MV-4-11 (cell line): ENCODE results near the gene PCDH8.
"Not testable (repeated sequence)": the region's sequence is repeated elsewhere in the genome, so short reads cannot be mapped to it uniquely, and the experiment has no call there.

Source experiments
- DNase-seq: peaks from one replicate; lab custom pipeline; 2025; lab: John Stamatoyannopoulos, UW

The PCDH8 gene

GRCh38 chr13:52850396-52851136 lies 2.1 kb upstream of the PCDH8 start:
- DNase-seq = peak; percentile 57

DNA sequence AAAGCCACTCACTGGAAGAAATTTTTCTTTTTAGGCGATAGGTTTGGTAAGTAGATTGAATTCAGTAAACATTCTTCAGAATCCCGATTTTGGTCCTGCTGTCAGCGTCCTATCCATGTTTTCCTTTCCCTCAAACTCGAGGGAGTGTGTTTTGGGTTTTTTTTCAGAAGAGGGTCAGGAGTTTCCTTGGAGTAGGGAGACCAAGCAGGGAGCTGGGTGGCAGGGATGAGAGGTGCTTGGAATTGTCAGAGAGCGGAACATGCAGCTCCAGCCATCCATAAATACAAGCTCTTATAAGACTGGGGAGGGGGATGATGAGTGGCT lies 1.6 kb upstream of the PCDH8 start:
- DNase-seq = no peak

DNA sequence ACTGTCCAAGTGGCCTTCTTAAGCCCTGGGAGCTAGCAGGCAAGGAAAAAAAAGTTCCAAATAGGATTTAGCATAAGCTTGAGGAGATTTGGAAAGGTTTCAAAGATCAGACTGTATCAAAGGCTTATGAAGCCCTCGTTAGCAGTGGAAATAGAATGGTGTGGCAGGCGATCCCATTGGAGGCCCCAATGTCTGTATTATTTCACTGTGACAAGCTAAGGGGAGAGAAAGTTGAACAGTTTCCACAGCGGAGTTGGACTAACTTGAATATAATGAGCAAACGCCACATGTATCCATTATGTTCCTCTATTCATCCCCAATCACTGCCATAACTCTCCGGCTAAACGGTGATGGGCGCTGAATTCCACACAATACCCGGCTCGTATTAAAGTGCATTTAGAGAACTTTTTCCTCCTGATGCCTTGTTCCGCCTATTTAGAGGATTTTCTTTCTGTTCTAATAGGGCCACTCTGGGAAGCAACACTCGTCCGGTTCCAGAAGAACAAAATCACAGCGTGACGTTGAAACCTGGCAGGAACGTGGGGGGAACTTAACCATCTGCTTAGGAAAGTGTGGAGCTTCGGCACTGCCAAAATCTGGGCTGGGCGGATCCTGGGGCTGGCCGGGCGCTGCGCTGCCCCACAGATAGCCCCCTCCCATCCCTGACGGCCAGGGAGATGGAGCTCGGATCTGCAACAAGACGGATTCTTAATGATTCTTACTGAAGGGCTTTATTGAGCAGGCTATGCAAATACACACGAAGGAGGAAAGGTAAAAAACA lies 1.0 kb upstream of the PCDH8 start:
- no peak for DNase-seq

DNA sequence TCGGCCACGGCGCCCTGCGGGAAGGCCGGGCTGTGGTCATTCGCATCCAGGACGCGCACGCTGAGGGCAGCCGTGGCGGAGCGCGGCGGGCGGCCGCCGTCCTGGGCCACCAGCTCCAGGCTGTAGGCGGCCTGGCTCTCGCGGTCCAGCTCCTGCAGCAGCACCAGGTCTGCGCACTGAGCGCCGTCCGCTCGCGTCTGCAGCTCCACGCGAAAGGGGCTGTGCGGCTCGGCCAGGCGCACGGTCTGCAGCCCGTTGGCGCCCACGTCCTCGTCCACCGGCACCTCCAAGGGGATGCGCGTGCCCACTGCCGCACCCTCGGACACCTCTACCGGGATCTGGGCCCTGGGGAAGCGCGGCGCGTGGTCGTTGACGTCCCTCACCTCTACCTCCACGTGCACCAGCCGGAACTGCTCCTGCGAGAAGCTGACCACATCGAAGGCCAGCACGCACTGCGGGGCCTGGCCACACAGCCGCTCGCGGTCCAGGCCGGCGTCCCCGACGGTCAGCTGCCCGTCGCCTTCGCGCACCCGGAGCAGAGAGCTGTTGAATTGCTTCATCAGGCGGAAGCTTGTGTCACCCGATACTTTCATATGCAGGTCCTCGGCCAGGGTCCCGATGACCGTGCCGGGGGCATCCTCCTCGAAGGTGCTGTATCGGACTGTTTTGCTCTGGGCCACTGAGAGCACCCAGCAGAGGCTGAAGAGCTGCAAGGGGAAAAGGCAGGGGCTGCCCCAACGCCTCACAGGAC lies 583 bp downstream of the PCDH8 start:
- DNase-seq = no peak

GRCh38 chr13:52847322-52847681 lies 1.1 kb downstream of the PCDH8 start:
- DNase-seq = no peak

DNA sequence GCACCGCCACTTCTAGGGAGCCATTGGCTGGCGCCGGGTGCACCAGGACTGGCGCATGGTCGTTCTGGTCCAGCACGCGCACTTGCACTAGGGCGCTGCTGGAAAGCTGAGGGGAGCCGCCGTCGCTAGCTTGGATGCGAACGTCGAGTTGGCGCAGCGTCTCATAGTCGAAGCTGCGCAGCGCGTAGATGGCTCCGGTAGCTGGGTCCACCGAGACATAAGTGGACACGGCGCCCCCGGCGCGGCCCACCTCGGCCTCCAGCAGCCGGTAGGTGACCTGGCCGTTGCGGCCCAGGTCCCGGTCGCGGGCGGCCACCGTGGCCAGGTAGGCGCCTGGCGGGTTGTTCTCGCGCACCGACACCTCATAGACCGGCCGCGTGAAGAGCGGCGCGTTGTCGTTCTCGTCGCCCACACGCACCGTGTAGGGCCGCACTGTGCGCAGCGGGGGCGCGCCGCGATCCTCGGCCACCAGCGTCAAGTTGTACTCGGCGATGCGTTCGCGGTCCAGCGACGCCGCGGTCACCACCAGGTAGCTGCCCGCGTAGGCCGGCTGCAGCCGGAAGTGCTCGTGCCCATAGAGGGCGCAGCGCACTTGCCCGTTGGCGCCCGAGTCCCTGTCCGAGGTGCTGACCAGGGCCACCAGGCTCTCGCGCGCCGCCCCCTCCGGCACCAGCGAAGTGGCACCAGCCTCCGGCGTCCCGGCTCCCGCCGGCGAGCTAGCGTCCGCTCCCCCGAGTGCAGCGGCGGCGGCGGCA lies 1.7 kb downstream of the PCDH8 start:
- no peak for DNase-seq

DNA sequence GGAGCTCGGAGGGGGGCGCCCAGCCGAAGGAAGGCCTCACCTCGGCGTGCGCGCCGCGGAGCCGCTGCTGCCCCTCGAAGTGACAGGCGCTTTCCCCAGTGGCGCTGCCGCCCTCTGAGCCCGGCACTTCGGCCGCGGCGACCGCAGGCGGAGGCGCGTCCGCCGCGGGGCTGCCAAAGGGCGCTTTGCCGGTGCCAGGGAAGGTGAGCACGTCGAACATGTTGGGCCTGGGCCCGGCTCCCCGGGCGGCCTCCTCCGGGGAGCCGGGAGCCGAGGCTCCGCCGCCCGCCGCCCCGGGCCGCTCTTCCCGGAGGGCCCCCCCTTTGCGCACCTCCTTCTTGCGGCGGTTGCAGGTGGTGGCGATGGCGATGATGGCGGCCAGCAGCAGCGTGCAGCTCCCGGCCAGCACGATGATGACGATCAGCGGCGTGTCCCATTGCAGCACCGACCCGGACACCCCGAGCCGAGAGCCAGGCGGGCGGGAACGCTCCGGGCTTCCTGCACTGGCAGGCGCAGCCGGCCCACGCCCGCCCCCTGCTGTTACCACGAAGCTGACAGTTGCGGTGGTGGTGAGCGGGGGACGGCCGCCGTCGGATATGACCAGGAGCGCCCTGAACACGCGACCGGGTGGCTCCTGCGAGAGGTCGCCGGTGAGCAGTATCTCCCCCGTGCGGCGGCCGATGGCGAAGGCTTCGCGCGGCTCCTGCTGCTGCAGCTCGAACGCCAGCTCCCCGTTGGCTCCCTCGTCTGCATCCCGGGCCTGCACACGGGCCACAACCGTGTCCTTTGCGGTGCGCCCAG lies 2.5 kb downstream of the PCDH8 start:
- no peak for DNase-seq

DNA sequence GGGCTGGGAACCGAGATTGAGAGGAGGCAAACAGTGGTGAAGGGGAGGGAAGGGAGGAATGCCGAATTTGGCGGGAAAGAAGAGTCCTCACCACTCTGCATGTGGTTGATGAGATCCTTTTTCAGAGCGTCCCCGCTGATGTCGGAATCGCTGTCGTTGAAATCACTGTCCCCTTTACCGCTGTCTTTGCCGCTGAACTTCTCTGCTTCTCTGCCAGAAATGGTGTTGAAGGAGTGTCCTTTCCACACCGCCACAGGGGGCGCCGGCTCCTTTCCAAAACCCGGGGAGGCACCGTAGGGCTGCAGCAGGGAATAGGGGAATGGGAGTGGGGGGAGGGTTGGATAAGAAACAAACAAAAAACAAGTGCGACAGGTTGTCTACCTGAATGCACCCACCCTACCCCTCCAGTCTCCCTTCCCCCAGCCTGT lies 3.1 kb downstream of the PCDH8 start:
- DNase-seq = no peak

DNA sequence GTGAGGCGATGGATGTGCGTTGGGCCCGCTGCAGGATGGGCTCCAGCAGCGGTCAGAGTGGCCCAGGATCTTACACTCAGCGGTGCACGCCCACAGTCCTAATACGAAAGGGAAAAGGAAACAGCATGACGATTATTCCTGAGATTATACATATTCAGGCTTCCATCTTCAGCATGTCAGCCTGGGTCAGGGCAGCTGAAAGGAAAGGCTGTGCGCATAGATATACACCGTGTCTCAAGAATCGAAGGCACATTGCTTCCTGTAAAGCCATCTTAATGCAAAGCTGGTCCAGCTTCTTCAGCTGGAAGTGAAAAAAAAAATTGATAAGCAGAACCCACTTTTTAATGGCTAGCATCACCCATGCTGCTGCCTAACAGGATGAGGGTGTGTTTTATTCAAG lies 3.6 kb downstream of the PCDH8 start:
- DNase-seq = no peak

- DNase-seq = no peak
Observed at GRCh38 chr13:52842441-52842840, 6.0 kb downstream of the PCDH8 start.

DNA sequence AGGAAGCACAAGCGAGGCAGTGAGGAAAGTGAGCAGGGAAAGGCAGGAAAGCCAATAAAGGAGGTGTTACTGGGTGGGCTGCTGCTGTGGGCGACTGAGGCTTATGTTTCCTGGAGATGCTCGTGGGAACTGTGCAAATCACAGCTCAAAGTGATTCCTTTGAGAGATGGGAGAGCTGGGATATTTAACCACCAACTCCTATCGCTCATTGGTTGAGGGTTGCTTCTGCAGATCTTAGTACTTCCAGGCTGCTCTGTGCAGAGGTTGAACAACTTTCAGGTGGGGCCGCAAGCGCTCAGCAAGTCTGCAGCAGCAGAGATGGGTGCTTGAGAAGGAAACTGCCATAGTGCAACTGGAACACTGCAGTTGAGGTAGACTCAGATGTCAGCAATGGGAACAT lies 8.4 kb downstream of the PCDH8 start:
- DNase-seq = no peak

DNA sequence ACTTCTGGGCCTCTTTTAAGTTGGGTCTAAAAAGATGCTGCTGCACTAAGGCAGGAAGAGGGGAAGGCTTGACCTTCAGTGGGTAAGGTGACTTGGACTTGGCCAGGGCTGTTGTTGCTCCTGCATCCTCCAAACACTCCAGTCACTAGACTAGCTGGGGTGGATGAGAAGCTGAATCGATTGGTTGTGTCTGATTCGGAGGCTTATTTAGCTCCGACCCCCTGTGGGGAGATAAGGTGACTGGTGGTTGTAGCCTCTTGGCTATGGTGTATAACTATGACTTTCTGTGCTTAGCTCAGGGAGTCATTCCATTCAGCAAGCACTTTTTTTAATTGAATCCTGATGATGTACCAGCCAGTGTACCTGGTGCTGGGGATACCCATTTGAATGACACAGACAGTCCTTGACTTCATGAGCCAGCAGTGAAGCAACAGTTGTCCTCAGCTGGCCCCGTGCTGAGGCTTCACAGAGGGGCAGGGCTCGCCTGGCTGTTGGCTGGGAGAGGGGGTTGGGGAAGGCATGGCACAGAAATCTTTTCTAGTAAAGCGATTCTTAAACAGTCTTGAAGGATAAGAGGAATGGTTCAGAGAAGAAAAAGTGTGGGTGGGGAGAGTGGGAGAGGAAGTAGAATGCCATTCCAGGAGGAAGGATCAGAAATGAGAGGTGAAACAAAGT lies 9.9 kb downstream of the PCDH8 start:
- DNase-seq = no peak

- no peak for DNase-seq
Observed at GRCh38 chr13:52837850-52838249, 10.6 kb downstream of the PCDH8 start.

DNA sequence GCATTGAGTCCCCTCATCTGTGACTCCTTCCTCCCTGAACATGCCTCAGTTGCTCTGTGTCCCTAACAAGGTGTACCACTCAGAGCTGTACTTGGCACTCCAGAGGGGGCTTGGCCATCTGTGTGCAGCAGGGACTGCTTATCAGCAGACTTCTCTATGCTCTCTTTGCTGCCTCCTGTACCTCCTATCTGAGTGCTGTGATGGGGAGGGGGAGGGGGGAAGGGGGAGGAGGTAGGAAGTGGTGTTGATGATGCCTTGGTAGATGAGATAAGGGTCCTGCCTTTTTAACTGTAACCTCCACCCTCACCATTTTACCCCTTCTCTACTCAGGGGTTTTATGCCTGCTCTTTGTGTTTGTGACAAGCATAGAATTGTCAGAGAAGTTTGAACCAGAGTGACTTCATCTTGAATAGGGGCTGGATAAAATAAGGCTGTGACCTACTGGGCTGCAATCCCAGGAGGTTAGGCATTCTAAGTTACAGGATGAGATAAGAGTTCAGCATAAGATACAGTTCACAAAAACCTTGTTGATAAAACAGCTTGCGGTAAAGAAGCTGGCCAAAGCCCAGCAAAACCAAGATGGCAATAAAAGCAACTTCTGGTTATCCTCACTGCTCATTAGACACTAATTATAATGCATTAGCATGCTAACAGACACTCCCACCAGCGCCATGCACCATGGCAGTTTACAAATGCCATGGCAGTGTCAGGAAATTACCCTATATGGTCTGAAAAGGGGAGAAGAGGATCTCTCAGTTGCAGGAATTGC lies 13.2 kb downstream of the PCDH8 start:
- DNase-seq = no peak

DNA sequence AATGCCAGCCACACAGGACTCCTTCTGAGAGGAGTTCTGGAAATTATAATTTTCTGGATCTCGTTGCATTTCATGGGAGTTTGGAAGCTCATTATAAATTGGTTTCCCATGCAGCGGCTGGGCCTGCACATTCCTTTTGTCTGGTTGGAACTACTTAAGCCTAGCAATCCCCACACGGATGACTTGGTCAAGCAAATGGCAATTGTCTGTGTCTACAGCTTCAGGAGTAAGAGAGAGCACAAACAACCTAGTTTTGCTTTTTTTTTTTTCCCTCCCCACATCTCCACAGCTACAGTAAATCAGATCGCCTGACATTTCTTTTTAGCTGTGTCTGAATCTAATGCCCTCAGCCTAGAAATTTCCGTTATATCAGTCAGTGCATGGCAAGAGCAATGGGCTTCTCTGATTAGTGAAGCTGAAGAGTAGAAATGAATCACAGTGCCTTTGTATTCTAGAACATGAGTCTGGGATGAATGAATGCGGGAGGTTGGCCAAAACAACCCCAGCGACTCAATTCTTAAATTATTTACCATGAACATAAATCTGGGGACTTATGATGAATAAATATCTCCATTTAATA lies 15.1 kb downstream of the PCDH8 start:
- DNase-seq = no peak

DNA sequence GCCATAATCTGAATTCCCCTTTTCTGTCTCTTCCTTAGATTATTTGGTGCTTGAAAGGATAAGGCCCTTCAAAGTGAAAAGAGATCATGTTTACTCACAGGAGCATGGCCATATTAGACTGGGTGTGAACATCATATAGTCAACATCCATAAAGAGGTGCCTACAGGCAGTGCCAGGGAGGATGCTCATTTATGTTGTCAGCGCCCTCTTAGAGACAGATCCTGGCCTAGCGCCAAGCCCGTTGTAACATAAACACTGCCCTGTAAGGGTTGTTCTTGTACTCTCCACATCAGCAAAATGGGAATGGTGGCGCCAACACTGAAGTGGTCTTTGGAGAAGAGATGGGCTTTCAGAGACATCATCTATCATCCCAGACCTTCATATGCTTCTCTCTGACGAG lies 16.1 kb downstream of the PCDH8 start:
- DNase-seq = no peak

- no peak for DNase-seq
Observed at GRCh38 chr13:52830946-52831345, 17.5 kb downstream of the PCDH8 start.

- no peak for DNase-seq
Observed at GRCh38 chr13:52827839-52828238, 20.6 kb downstream of the PCDH8 start.

- not testable (repeated sequence) for DNase-seq
Observed at GRCh38 chr13:52817886-52818285, 30.6 kb downstream of the PCDH8 start.

DNA sequence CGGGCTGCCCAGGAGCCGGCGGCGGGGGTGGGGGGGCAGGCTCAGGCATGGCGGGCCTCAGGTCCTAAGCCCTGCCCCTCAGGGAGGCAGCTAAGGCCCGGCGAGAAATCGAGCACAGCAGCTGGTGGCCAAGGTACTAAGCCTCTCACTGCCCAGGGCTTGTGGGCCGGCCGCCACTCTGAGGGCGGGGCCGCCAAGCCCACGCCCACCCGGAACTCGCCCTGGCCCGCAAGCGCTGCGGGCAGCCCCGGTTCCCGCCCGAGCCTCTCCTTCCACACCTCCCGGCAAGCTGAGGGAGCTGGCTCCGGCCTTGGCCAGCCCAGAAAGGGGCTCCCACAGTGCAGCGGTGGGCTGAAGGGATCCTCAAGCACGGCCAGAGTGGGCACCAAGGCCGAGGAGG lies 33.1 kb downstream of the PCDH8 start:
- DNase-seq = no peak
